GM23338 (cell line): ENCODE measurements around the gene SCNN1B. TPM values are rescaled to one million over a fixed set of nuclear protein-coding genes. Genes with fewer than 3 reads are reported as not detected.

ENCODE experiments used
- ATAC-seq: fragments of 200-7000 bp; cut with Tn5 transposase; 3 replicates; pipeline ENCODE4 v1.9.1; 2020
- DNase-seq: peaks from one replicate; pipeline ENCODE4 v3.0.0-alpha.2; 2015; ENCODE audit warnings: low spot score
- H2AFZ ChIP-seq: fragments of 200-600 bp; sonication (generic); 2 replicates; pipeline ENCODE4 v1.8.0; 2016; ENCODE audit warnings: antibody characterized with exemption, mild to moderate bottlenecking, moderate library complexity
- H3F3A ChIP-seq: fragments of 200-600 bp; sonication (generic); replicated peaks from 2 replicates; pipeline ENCODE4 v1.8.0; 2017; ENCODE audit warnings: antibody characterized with exemption, mixed run types, low read depth
- H3K27ac ChIP-seq: fragments of 200-600 bp; sonication (generic); 2 replicates; pipeline ENCODE4 v1.6.1; 2016; ENCODE audit warnings: low read depth
- H3K27me3 ChIP-seq: fragments of 200-600 bp; sonication (generic); 2 replicates; pipeline ENCODE4 v1.8.0; 2016; ENCODE audit warnings: mild to moderate bottlenecking, mixed run types, moderate library complexity; ENCODE audit not compliant: insufficient read depth
- H3K36me3 ChIP-seq: fragments of 200-600 bp; sonication (generic); 2 replicates; pipeline ENCODE4 v1.8.0; 2016; ENCODE audit warnings: mild to moderate bottlenecking; ENCODE audit not compliant: insufficient read depth
- H3K4me1 ChIP-seq: fragments of 200-600 bp; sonication (generic); 2 replicates; pipeline ENCODE4 v1.8.0; 2016; ENCODE audit warnings: mild to moderate bottlenecking, moderate library complexity; ENCODE audit not compliant: insufficient read depth
- H3K4me2 ChIP-seq: fragments of 200-600 bp; sonication (generic); 2 replicates; pipeline ENCODE4 v1.7.1; 2017; ENCODE audit warnings: mixed run types
- H3K4me3 ChIP-seq: fragments of 200-600 bp; sonication (generic); 2 replicates; pipeline ENCODE4 v1.6.1; 2016; ENCODE audit warnings: mixed run types
- H3K79me2 ChIP-seq: fragments of 200-600 bp; sonication (generic); replicated peaks from 2 replicates; pipeline ENCODE4 v1.8.0; 2017; ENCODE audit warnings: mild to moderate bottlenecking; ENCODE audit not compliant: insufficient read depth
- H3K9me2 ChIP-seq: fragments of 200-600 bp; sonication (generic); 2 replicates; pipeline ENCODE4 v1.8.0; 2017; ENCODE audit not compliant: insufficient read depth
- H4K20me1 ChIP-seq: fragments of 200-600 bp; sonication (generic); replicated peaks from 2 replicates; pipeline ENCODE4 v1.8.0; 2017; ENCODE audit warnings: mild to moderate bottlenecking; ENCODE audit not compliant: insufficient read depth
- H3K27ac Mint-ChIP-seq: 2 replicates; pipeline ENCODE4 v1.8.0; 2020; ENCODE audit warnings: inconsistent platforms, mild to moderate bottlenecking, moderate library complexity, mixed read lengths
- H3K27me3 Mint-ChIP-seq: 3 replicates; pipeline ENCODE4 v1.8.0; 2022; ENCODE audit warnings: low read depth, mild to moderate bottlenecking, moderate library complexity, mixed read lengths, inconsistent platforms; ENCODE audit not compliant: insufficient read depth, poor library complexity
- H3K36me3 Mint-ChIP-seq: 3 replicates; pipeline ENCODE4 v1.8.0; 2021; ENCODE audit warnings: low read depth, mild to moderate bottlenecking, inconsistent platforms, moderate library complexity, mixed read lengths
- H3K4me1 Mint-ChIP-seq: 3 replicates; pipeline ENCODE4 v1.8.0; 2020; ENCODE audit warnings: mild to moderate bottlenecking, inconsistent platforms, mixed read lengths
- H3K4me3 Mint-ChIP-seq: 3 replicates; pipeline ENCODE4 v1.8.0; 2021; ENCODE audit warnings: moderate library complexity, mild to moderate bottlenecking, inconsistent platforms, mixed read lengths
- H3K9me3 Mint-ChIP-seq: 3 replicates; pipeline ENCODE4 v1.8.0; 2020; ENCODE audit warnings: moderate library complexity, mild to moderate bottlenecking, inconsistent platforms, mixed read lengths
- CREB1 ChIP-seq: fragments of 250-450 bp; sonication (Bioruptor Pico); IDR thresholded peaks from 2 replicates; pipeline ENCODE4 v1.5.0; 2020; ENCODE audit warnings: low read depth, mild to moderate bottlenecking, moderate library complexity
- CTCF ChIP-seq, 2 experiments: fragments of 200-600 bp in 1 of 2; sonication (generic) in 1 of 2; conservative IDR thresholded peaks; 2 replicates each; pipeline versions ENCODE4 v1.5.1 to v1.6.1; 2016 to 2017; ENCODE audit warnings: antibody characterized with exemption in 2 of 2, low read depth in 2 of 2, mild to moderate bottlenecking in 2 of 2, moderate library complexity in 1 of 2
- ETS1 ChIP-seq: IDR thresholded peaks from 2 replicates; pipeline ENCODE4 v1.6.1; 2016; ENCODE audit warnings: antibody characterized with exemption
- EZH2 ChIP-seq: fragments of 200-600 bp; sonication (generic); IDR thresholded peaks from one replicate; pipeline ENCODE4 v1.8.0; 2017; ENCODE audit warnings: antibody characterized with exemption, mild to moderate bottlenecking, low read depth; ENCODE audit not compliant: unreplicated experiment
- POLR2AphosphoS5 ChIP-seq: IDR thresholded peaks from 2 replicates; pipeline ENCODE4 v1.6.1; 2016; ENCODE audit warnings: antibody characterized with exemption, low read depth
- REST ChIP-seq: IDR thresholded peaks from one replicate; pipeline ENCODE4 v1.6.1; 2018; ENCODE audit warnings: antibody characterized with exemption; ENCODE audit not compliant: unreplicated experiment
- ZNF462 ChIP-seq: fragments of 250-450 bp; sonication (Bioruptor Pico); IDR thresholded peaks from 2 replicates; pipeline ENCODE4 v1.5.0; 2020; ENCODE audit warnings: mild to moderate bottlenecking, moderate library complexity
- polyA plus RNA-seq: library from polyadenylated mRNA; unstranded; fragments of >200 nt; fragmentation: Nextera tagmentation; extraction: Ambion mirVana; gene quantifications from 2 replicates; pipeline ENCODE4 v1.2.1, GENCODE V29; 2016
- total RNA-seq: library from RNA; depleted of rRNA; stranded (reverse); fragments of >200 nt; shearing (Covaris generic); gene quantifications from 2 replicates; pipeline ENCODE4 v1.2.3, GENCODE V29; 2014

SCNN1B gene
- total and polyA plus RNA-seq, 2 experiments from 2014 or later: 0.78 to 1.1 TPM

- Histone ChIP-seq H3K36me3 (no peaks in the 10 kb centered on the region), H3K4me2 (no peak overlapping the region), H3K79me2 (no peaks in the 10 kb centered on the region), H4K20me1 (no peaks in the 10 kb centered on the region), H3K27me3 (no peaks in the 10 kb centered on the region), H2AFZ (no peak overlapping the region), H3K4me1 (no peaks in the 10 kb centered on the region), H3K9me2 (no peaks in the 10 kb centered on the region), H3K27ac (no peak overlapping the region), H3F3A (no peaks in the 10 kb centered on the region), H3K4me3 (no peak overlapping the region)
- ATAC-seq (no peak), DNase-seq (no peak)
- peaks cover 6% of the 10 kb centered on the region for H3K27me3 Mint-ChIP-seq
- no peak overlapping the region for H3K27ac Mint-ChIP-seq
- no peak overlapping the region for H3K4me3 Mint-ChIP-seq
- no peaks in the 10 kb centered on the region; the same call in 2 of the 3 replicates for H3K36me3 Mint-ChIP-seq
- H3K9me3 Mint-ChIP-seq: no peaks in the 10 kb centered on the region
- no peak for TF ChIP-seq EZH2
- no peak for TF ChIP-seq ETS1
- no peak for TF ChIP-seq ZNF462 (CRISPR knock-in tag)
- no peak for TF ChIP-seq POLR2AphosphoS5
- no peak for TF ChIP-seq CREB1
- no peak for TF ChIP-seq CTCF (conservative IDR thresholded peaks at IDR 0.05; ENCODE audit: low read depth in 2 of 2)
- TF ChIP-seq REST: no peak
- H3K4me1 Mint-ChIP-seq: no peaks in the 10 kb centered on the region; the same call in 2 of the 3 replicates
Observed at GRCh38 chr16:23373436-23374219, 71.5 kb downstream of the SCNN1B start.
